Keratinocyte (primary cell): ENCODE measurements around the gene PRR4.

Source experiments
- CTCF ChIP-seq, 3 experiments: IDR thresholded peaks in 1 of 3; conservative IDR thresholded peaks in 1 of 3; optimal IDR thresholded peaks in 1 of 3; 2 replicates in 2 of 3; 3 replicates in 1 of 3; pipeline versions ENCODE3 to v1.5.1; 2011; ENCODE audit warnings: low read length in 3 of 3, mild to moderate bottlenecking in 3 of 3, moderate library complexity in 2 of 3, control low read depth in 1 of 3, inconsistent platforms in 1 of 3; ENCODE audit not compliant: insufficient read depth in 2 of 3; ENCODE audit errors: extremely low read depth in 1 of 3
- EZH2 ChIP-seq: IDR thresholded peaks from one replicate; pipeline ENCODE4 v1.6.1; 2012; ENCODE audit warnings: inconsistent platforms, mild to moderate bottlenecking, low read length, moderate library complexity

GRCh38 chr12:10807186-10807585, 42.1 kb downstream of the PRR4 start, which contains the start of gene TAS2R8:
- TF ChIP-seq CTCF (optimal IDR thresholded peaks at IDR 0.05 in 1 of 3, IDR thresholded peaks at IDR 0.05 in 1 of 3, conservative IDR thresholded peaks at IDR 0.05 in 1 of 3; ENCODE audit: extremely low read depth in 1 of 3, insufficient read depth in 2 of 3, low read length in 3 of 3), result no peak
- no peak for TF ChIP-seq EZH2
